Measurements from ENCODE around the gene THADA. TPM values are rescaled to one million over a fixed set of nuclear protein-coding genes. Genes with fewer than 3 reads are reported as not detected.

THADA gene
- total and polyA plus RNA-seq, 2 donors (not counting 1 experiment from before 2014, with no cell fraction given) = 9.2 to 36.2 TPM

DNA sequence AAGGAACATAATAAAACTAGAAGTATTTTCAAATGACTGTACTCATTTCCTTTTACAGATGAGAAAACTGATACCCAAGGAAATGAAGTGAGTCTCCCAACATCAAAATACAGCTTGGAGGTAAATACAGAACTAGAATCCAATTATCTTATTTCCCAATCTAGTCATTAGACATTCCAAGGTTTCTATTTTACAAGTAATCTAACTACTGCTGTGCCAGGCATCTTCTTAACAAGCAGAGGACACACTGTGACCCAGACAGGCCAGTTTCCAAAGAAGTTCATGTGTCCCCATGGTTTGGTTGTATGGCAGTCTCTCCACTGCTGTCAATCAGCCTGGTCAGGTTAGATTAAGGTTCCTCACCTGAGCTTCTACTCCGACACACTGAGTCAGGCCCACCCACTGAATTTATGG, 143.5 kb downstream of the THADA start:
- Histone ChIP-seq H3K4me2 (ENCODE audit: extremely low read depth, insufficient read depth, low read length) (no peak overlapping the region), H3K36me3 (ENCODE audit: control insufficient read depth, insufficient read depth, low read length) (no peaks in the 10 kb centered on the region), H3K79me2 (ENCODE audit: control insufficient read depth, insufficient read depth, low read length) (no peaks in the 10 kb centered on the region), H3K27ac (ENCODE audit: insufficient read depth, low read length) (no peak overlapping the region), H3K9me3 (ENCODE audit: control insufficient read depth, insufficient read depth, low read depth, low read length) (no peaks in the 10 kb centered on the region), H3K4me3 (replicated peaks in 1 of 4; ENCODE audit: control extremely low read depth in 1 of 4, insufficient read depth in 1 of 4, low read depth in 3 of 4, low read length in 4 of 4) (no peak overlapping the region), H3K9ac (ENCODE audit: insufficient read depth, low read length) (no peak overlapping the region), H3K27me3 (ENCODE audit: control insufficient read depth, insufficient read depth, low read length) (no peaks in the 10 kb centered on the region), H3K4me1 (ENCODE audit: control insufficient read depth, extremely low read depth, insufficient read depth, low read length) (peaks cover 4% of the 10 kb centered on the region), H4K20me1 (ENCODE audit: control insufficient read depth, extremely low read depth, insufficient read depth, low read length) (no peaks in the 10 kb centered on the region), H2AFZ (ENCODE audit: low read length) (no peak overlapping the region)
- DNase-seq (ENCODE audit: low read depth in 2 of 2) = no peak
- no peak for TF ChIP-seq EZH2 (IDR thresholded peaks at IDR 0.05; ENCODE audit: low read length, missing control alignments)
- TF ChIP-seq, protein P1, sequence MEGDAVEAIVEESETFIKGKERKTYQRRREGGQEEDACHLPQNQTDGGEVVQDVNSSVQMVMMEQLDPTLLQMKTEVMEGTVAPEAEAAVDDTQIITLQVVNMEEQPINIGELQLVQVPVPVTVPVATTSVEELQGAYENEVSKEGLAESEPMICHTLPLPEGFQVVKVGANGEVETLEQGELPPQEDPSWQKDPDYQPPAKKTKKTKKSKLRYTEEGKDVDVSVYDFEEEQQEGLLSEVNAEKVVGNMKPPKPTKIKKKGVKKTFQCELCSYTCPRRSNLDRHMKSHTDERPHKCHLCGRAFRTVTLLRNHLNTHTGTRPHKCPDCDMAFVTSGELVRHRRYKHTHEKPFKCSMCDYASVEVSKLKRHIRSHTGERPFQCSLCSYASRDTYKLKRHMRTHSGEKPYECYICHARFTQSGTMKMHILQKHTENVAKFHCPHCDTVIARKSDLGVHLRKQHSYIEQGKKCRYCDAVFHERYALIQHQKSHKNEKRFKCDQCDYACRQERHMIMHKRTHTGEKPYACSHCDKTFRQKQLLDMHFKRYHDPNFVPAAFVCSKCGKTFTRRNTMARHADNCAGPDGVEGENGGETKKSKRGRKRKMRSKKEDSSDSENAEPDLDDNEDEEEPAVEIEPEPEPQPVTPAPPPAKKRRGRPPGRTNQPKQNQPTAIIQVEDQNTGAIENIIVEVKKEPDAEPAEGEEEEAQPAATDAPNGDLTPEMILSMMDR (conservative IDR thresholded peaks at IDR 0.05 in 1 of 2, IDR thresholded peaks at IDR 0.05 in 1 of 2; ENCODE audit: low read depth in 1 of 2, low read length in 2 of 2) = no peak

GRCh38 chr2:43450617-43451016, 145.2 kb downstream of the THADA start:
- H2AFZ ChIP-seq (ENCODE audit: low read length) = no peak overlapping the region
- H3K9me3 ChIP-seq (ENCODE audit: control insufficient read depth, insufficient read depth, low read depth, low read length) = no peaks in the 10 kb centered on the region
- no peaks in the 10 kb centered on the region for H3K4me1 ChIP-seq (ENCODE audit: control insufficient read depth, extremely low read depth, insufficient read depth, low read length)
- no peak overlapping the region for H3K4me3 ChIP-seq (replicated peaks in 1 of 4; ENCODE audit: control extremely low read depth in 1 of 4, insufficient read depth in 1 of 4, low read depth in 3 of 4, low read length in 4 of 4)
- H3K27me3 ChIP-seq (ENCODE audit: control insufficient read depth, insufficient read depth, low read length) = no peaks in the 10 kb centered on the region
- no peak overlapping the region for H3K27ac ChIP-seq (ENCODE audit: insufficient read depth, low read length)
- H3K9ac ChIP-seq (ENCODE audit: insufficient read depth, low read length) = no peak overlapping the region
- DNase-seq (ENCODE audit: low read depth in 2 of 2) = no peak
- no peaks in the 10 kb centered on the region for H3K36me3 ChIP-seq (ENCODE audit: control insufficient read depth, insufficient read depth, low read length)
- H3K4me2 ChIP-seq (ENCODE audit: extremely low read depth, insufficient read depth, low read length) = no peak overlapping the region
- no peaks in the 10 kb centered on the region for H3K79me2 ChIP-seq (ENCODE audit: control insufficient read depth, insufficient read depth, low read length)
- no peaks in the 10 kb centered on the region for H4K20me1 ChIP-seq (ENCODE audit: control insufficient read depth, extremely low read depth, insufficient read depth, low read length)
- no peak for TF ChIP-seq EZH2 (IDR thresholded peaks at IDR 0.05; ENCODE audit: low read length, missing control alignments)
- TF ChIP-seq, protein P1 (conservative IDR thresholded peaks at IDR 0.05 in 1 of 2, IDR thresholded peaks at IDR 0.05 in 1 of 2; ENCODE audit: low read depth in 1 of 2, low read length in 2 of 2) = no peak

- Histone ChIP-seq H3K4me2 (ENCODE audit: extremely low read depth, insufficient read depth, low read length) (no peak overlapping the region), H2AFZ (ENCODE audit: low read length) (no peak overlapping the region), H3K9me3 (ENCODE audit: control insufficient read depth, insufficient read depth, low read depth, low read length) (no peaks in the 10 kb centered on the region), H3K9ac (ENCODE audit: insufficient read depth, low read length) (no peak overlapping the region), H3K36me3 (ENCODE audit: control insufficient read depth, insufficient read depth, low read length) (no peaks in the 10 kb centered on the region), H3K4me1 (ENCODE audit: control insufficient read depth, extremely low read depth, insufficient read depth, low read length) (no peaks in the 10 kb centered on the region), H3K79me2 (ENCODE audit: control insufficient read depth, insufficient read depth, low read length) (no peaks in the 10 kb centered on the region), H4K20me1 (ENCODE audit: control insufficient read depth, extremely low read depth, insufficient read depth, low read length) (no peaks in the 10 kb centered on the region), H3K4me3 (replicated peaks in 1 of 4; ENCODE audit: control extremely low read depth in 1 of 4, insufficient read depth in 1 of 4, low read depth in 3 of 4, low read length in 4 of 4) (no peak overlapping the region), H3K27ac (ENCODE audit: insufficient read depth, low read length) (no peak overlapping the region), H3K27me3 (ENCODE audit: control insufficient read depth, insufficient read depth, low read length) (no peaks in the 10 kb centered on the region)
- DNase-seq (ENCODE audit: low read depth in 2 of 2) = no peak
- TF ChIP-seq, protein P1 (conservative IDR thresholded peaks at IDR 0.05 in 1 of 2, IDR thresholded peaks at IDR 0.05 in 1 of 2; ENCODE audit: low read depth in 1 of 2, low read length in 2 of 2) = no peak
- no peak for TF ChIP-seq EZH2 (IDR thresholded peaks at IDR 0.05; ENCODE audit: low read length, missing control alignments)
Observed at GRCh38 chr2:43448822-43449110, 147.1 kb downstream of the THADA start.
